ENCODE measurements around the gene ESX1. TPM values are rescaled to one million over a fixed set of nuclear protein-coding genes. Genes with fewer than 3 reads are reported as not detected.
A peak's percentile ranks its signal among the peaks of the same experiment; 100 is the strongest.

The ESX1 gene
- total RNA-seq = not detected in 2 replicates

- H3K4me3 ChIP-seq (ENCODE audit: low read depth, low read length) = no peak within 1 kb of the TSS
- FAIRE-seq = no peak
- peaks cover 12% of the 10 kb centered on the region for H3K27me3 ChIP-seq (ENCODE audit: control insufficient read depth, insufficient read depth, low read length)
- DNase-seq (ENCODE audit: low read depth) = peak; percentile 0
- no peak for TF ChIP-seq CTCF (IDR thresholded peaks at IDR 0.05; ENCODE audit: insufficient read depth, low read length, severe bottlenecking)
- H3K36me3 ChIP-seq (ENCODE audit: control insufficient read depth, insufficient read depth, low read length) = no peaks in the 10 kb centered on the region
Measured at GRCh38 chrX:104254442-104255115, at the start of gene ESX1. TSS of gene ESX1 (minus strand) at chrX:104254933. CDS start at chrX:104254849, 84 bp downstream.

- DNase-seq (ENCODE audit: low read depth) = no peak
- H3K36me3 ChIP-seq (ENCODE audit: control insufficient read depth, insufficient read depth, low read length) = no peaks in the 10 kb centered on the region
- FAIRE-seq = no peak
- no peaks in the 10 kb centered on the region for H3K27me3 ChIP-seq (ENCODE audit: control insufficient read depth, insufficient read depth, low read length)
- TF ChIP-seq CTCF (IDR thresholded peaks at IDR 0.05; ENCODE audit: insufficient read depth, low read length, severe bottlenecking) = no peak
- H3K4me3 ChIP-seq (ENCODE audit: low read depth, low read length) = no peak overlapping the region
Measured at GRCh38 chrX:104295636-104296035, 40.9 kb upstream of the ESX1 start.

GRCh38 chrX:104288961-104289360 is 34.2 kb upstream of the ESX1 start:
- DNase-seq (ENCODE audit: low read depth) (no peak), FAIRE-seq (peak; percentile 68)
- Histone ChIP-seq H3K4me3 (ENCODE audit: low read depth, low read length) (no peak overlapping the region), H3K36me3 (ENCODE audit: control insufficient read depth, insufficient read depth, low read length) (no peaks in the 10 kb centered on the region), H3K27me3 (ENCODE audit: control insufficient read depth, insufficient read depth, low read length) (no peaks in the 10 kb centered on the region)
- no peak for TF ChIP-seq CTCF (IDR thresholded peaks at IDR 0.05; ENCODE audit: insufficient read depth, low read length, severe bottlenecking)

- TF ChIP-seq CTCF (IDR thresholded peaks at IDR 0.05; ENCODE audit: insufficient read depth, low read length, severe bottlenecking) = no peak
- DNase-seq (ENCODE audit: low read depth) = no peak
- Histone ChIP-seq H3K36me3 (ENCODE audit: control insufficient read depth, insufficient read depth, low read length) (no peaks in the 10 kb centered on the region), H3K4me3 (ENCODE audit: low read depth, low read length) (no peak overlapping the region), H3K27me3 (ENCODE audit: control insufficient read depth, insufficient read depth, low read length) (no peaks in the 10 kb centered on the region)
- FAIRE-seq = no peak
Measured at GRCh38 chrX:104288269-104288668, 33.5 kb upstream of the ESX1 start.

GRCh38 chrX:104285201-104285600 is 30.5 kb upstream of the ESX1 start:
- H3K4me3 ChIP-seq (ENCODE audit: low read depth, low read length) = no peak overlapping the region
- no peak for FAIRE-seq
- no peak for TF ChIP-seq CTCF (IDR thresholded peaks at IDR 0.05; ENCODE audit: insufficient read depth, low read length, severe bottlenecking)

GRCh38 chrX:104284507-104284906 is 29.8 kb upstream of the ESX1 start:
- no peaks in the 10 kb centered on the region for H3K27me3 ChIP-seq (ENCODE audit: control insufficient read depth, insufficient read depth, low read length)
- TF ChIP-seq CTCF (IDR thresholded peaks at IDR 0.05; ENCODE audit: insufficient read depth, low read length, severe bottlenecking) = no peak
- FAIRE-seq = no peak
- no peak overlapping the region for H3K4me3 ChIP-seq (ENCODE audit: low read depth, low read length)
- H3K36me3 ChIP-seq (ENCODE audit: control insufficient read depth, insufficient read depth, low read length) = no peaks in the 10 kb centered on the region
- DNase-seq (ENCODE audit: low read depth) = no peak

More at GRCh38 chrX:104285201-104285600, 30.5 kb upstream of the ESX1 start:
- no peaks in the 10 kb centered on the region for H3K36me3 ChIP-seq (ENCODE audit: control insufficient read depth, insufficient read depth, low read length)
- DNase-seq (ENCODE audit: low read depth) = no peak
- no peaks in the 10 kb centered on the region for H3K27me3 ChIP-seq (ENCODE audit: control insufficient read depth, insufficient read depth, low read length)
